C4-2B (cell line): ENCODE results near the gene RNF39.

ENCODE experiments used
- ZFX ChIP-seq: fragments of 450-650 bp; IDR thresholded peaks from 2 replicates; pipeline ENCODE4 v1.6.1; 2017
- TF ChIP-seq, protein P1 (sequence below): fragments of 450-650 bp; conservative IDR thresholded peaks from 2 replicates; pipeline ENCODE4 v1.5.1; 2017; ENCODE audit warnings: mild to moderate bottlenecking

DNA sequence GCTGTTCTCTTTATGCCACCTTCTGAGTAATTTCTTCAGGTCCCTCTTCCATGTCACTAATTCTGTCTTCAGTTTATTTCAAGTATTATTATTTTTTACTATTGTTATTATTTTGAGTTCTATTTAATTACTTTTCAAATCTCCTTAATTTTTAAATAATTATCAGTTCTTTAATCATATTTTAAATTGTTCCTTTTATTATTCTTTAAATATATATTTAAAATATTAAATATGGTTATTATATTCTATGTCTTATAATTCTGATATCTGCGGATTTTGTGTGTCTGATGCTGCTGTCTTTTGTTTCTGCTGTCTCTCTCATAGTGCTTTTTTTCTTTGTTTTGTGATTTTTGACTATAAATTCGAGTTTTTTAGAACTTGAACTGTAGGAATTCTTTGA is 12.3 kb downstream of the RNF39 start:
- TF ChIP-seq, protein P1, sequence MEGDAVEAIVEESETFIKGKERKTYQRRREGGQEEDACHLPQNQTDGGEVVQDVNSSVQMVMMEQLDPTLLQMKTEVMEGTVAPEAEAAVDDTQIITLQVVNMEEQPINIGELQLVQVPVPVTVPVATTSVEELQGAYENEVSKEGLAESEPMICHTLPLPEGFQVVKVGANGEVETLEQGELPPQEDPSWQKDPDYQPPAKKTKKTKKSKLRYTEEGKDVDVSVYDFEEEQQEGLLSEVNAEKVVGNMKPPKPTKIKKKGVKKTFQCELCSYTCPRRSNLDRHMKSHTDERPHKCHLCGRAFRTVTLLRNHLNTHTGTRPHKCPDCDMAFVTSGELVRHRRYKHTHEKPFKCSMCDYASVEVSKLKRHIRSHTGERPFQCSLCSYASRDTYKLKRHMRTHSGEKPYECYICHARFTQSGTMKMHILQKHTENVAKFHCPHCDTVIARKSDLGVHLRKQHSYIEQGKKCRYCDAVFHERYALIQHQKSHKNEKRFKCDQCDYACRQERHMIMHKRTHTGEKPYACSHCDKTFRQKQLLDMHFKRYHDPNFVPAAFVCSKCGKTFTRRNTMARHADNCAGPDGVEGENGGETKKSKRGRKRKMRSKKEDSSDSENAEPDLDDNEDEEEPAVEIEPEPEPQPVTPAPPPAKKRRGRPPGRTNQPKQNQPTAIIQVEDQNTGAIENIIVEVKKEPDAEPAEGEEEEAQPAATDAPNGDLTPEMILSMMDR = no peak
- TF ChIP-seq ZFX = no peak
